Right lobe of liver (tissue), 6 donors: ENCODE results near the gene ANO2. TPM values are rescaled to one million over a fixed set of nuclear protein-coding genes. Genes with fewer than 3 reads are reported as not detected.
A peak's percentile ranks its signal among the peaks of the same experiment; 100 is the strongest.

Source experiments
- ATAC-seq, 4 donors: fragments of 200-7000 bp; cut with Tn5 transposase; one replicate each; pipeline ENCODE4 v1.9.1; 2020; ENCODE audit warnings: mild to moderate bottlenecking in 4 of 4, moderate library complexity in 4 of 4
- DNase-seq, 3 donors: peaks; one replicate each; pipeline ENCODE4 v3.0.0-alpha.2; 2020
- H3K27ac ChIP-seq, 3 donors: fragments of 200-600 bp; one replicate each; pipeline ENCODE4 v1.8.0; 2022
- H3K27me3 ChIP-seq, 2 donors: fragments of 200-600 bp; one replicate each; pipeline ENCODE4 v1.8.0; 2022
- H3K36me3 ChIP-seq, 4 donors: fragments of 200-600 bp; sonication (generic) in 1 of 4; one replicate each; pipeline versions ENCODE4 v1.5.1 to v1.8.0; 2017 to 2022; ENCODE audit warnings: control low read depth in 1 of 4
- H3K4me1 ChIP-seq, 4 donors: fragments of 200-600 bp; sonication (generic) in 1 of 4; one replicate each; pipeline versions ENCODE4 v1.5.1 to v1.8.0; 2017 to 2022; ENCODE audit warnings: control low read depth in 1 of 4
- H3K4me3 ChIP-seq, 3 donors: fragments of 200-600 bp; one replicate each; pipeline ENCODE4 v1.8.0; 2022
- H3K9me3 ChIP-seq, 4 donors: fragments of 200-600 bp; sonication (generic) in 1 of 4; one replicate each; pipeline versions ENCODE4 v1.5.1 to v1.8.0; 2017 to 2022; ENCODE audit warnings: control low read depth in 1 of 4
- POLR2A ChIP-seq: fragments of 450-650 bp; IDR thresholded peaks from one replicate; pipeline ENCODE4 v1.6.1; 2017; ENCODE audit warnings: antibody characterized with exemption, mild to moderate bottlenecking
- WGBS: methylation state at CpG from one replicate; pipeline ENCODE4 v1.1.6; 2018; ENCODE audit warnings: low coverage, low lambda C conversion rate; ENCODE audit not compliant: insufficient coverage; ENCODE audit errors: missing lambda C conversion rate; 5-methylcytosine and 5-hydroxymethylcytosine counted together
- intact Hi-C, 2 donors: fragments of 100-400 bp; cut with DNase I; formaldehyde crosslinking; loops; one replicate each; pipeline versions ENCODE4 v1.11.2 to v1.14.1; 2022
- total RNA-seq, 6 experiments: library from RNA; depleted of rRNA in 2 of 6; stranded (reverse); fragments of >200 nt in 2 of 6; fragmentation: NEBNext Ultra II Directional in 3 of 6; extraction: Animal tissue kit (Norgen Biotek cat#: 25700) in 3 of 6; gene quantifications; one replicate each; pipeline versions ENCODE4 v1.1.0 to v1.2.4, GENCODE V29; 2016 to 2023
- TF ChIP-seq, protein P1 (sequence below), 4 donors: fragments of 200-600 bp in 3 of 4; fragments of 450-650 bp in 1 of 4; IDR thresholded peaks; one replicate each; pipeline versions ENCODE4 v1.5.1 to v1.8.0; 2016 to 2022; ENCODE audit warnings: antibody characterized with exemption in 4 of 4, mild to moderate bottlenecking in 2 of 4
- donor health status: DM: no; HTN: yes; CAD: no.
- donor health status: DM: no; HTN: no; CAD: no.
- donor health status: DM: no; HTN: no; CAD: no.
- donor health status: DM: no; HTN: yes; CAD: no.
- donor health status: DM: no; HTN: yes; CAD: no.

Gene ANO2
- total RNA-seq, 6 experiments from 2014 or later = 0.06 to 0.89 (median 0.32) TPM; not detected in 1

DNA sequence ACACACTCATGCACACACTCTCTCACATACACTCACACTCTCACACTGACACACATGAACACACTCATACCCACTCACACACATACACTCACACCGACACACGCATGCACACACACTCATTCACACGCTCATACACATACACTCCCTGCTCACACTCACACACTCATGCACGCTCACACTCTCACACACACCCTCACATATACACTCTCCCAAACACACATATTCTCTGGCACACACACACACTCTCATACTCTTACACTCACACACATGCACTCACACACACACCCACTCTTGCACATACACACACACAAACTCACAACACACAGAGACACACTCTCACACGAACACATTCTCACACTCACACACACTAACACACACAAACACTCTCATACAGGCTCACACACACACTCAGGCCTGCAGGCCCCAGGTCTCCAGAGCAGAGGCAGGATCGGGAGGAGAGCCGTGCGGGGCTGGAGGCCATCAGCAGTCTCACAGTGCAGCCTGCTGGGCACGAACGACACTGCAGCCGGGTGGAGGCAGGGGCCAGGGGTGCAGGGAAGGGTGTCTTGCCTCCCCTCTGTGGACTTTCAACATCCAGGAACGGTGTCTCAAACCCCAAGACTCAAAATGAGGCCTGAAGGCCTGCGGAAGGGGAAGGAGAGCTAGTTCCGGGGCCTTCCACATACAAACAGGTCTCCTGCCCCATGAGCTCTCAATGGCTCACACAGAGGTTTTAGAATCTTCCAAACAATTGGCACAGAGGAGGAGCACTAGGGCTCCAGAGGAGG lies 148.7 kb downstream of the ANO2 start:
- Histone ChIP-seq H3K36me3 (no peaks in the 10 kb centered on the region), H3K27ac (no peak overlapping the region), H3K9me3 (no peaks in the 10 kb centered on the region), H3K4me1 (no peaks in the 10 kb centered on the region), H3K4me3 (no peak overlapping the region), H3K27me3 (no peaks in the 10 kb centered on the region)
- TF ChIP-seq, protein P1, sequence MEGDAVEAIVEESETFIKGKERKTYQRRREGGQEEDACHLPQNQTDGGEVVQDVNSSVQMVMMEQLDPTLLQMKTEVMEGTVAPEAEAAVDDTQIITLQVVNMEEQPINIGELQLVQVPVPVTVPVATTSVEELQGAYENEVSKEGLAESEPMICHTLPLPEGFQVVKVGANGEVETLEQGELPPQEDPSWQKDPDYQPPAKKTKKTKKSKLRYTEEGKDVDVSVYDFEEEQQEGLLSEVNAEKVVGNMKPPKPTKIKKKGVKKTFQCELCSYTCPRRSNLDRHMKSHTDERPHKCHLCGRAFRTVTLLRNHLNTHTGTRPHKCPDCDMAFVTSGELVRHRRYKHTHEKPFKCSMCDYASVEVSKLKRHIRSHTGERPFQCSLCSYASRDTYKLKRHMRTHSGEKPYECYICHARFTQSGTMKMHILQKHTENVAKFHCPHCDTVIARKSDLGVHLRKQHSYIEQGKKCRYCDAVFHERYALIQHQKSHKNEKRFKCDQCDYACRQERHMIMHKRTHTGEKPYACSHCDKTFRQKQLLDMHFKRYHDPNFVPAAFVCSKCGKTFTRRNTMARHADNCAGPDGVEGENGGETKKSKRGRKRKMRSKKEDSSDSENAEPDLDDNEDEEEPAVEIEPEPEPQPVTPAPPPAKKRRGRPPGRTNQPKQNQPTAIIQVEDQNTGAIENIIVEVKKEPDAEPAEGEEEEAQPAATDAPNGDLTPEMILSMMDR (IDR thresholded peaks at IDR 0.05) = peak; percentile 31 to 48 (median 38)
- no peak for TF ChIP-seq POLR2A
- ATAC-seq = peak; percentile 49 to 57 (median 52)
- WGBS = 47% methylated on average over 10 of the region's 14 CpGs
- no peak for DNase-seq
- intact Hi-C loops = no loop called here

- Histone ChIP-seq H3K4me3 (no peak overlapping the region), H3K27me3 (no peaks in the 10 kb centered on the region), H3K36me3 (no peaks in the 10 kb centered on the region), H3K27ac (no peak overlapping the region), H3K9me3 (no peaks in the 10 kb centered on the region), H3K4me1 (no peaks in the 10 kb centered on the region)
- intact Hi-C loops = no loop called here
- 34% methylated on average over 4 of the region's 4 CpGs for WGBS
- DNase-seq (no peak), ATAC-seq (peak in 1 of 4 donors; percentile 59)
- no peak for TF ChIP-seq POLR2A
These were observed 150.9 kb downstream of the ANO2 start for GRCh38 chr12:5794156-5794555.

- Histone ChIP-seq H3K9me3 (no peaks in the 10 kb centered on the region), H3K36me3 (no peaks in the 10 kb centered on the region), H3K27me3 (no peaks in the 10 kb centered on the region), H3K27ac (no peak overlapping the region), H3K4me3 (no peak overlapping the region), H3K4me1 (no peaks in the 10 kb centered on the region)
- TF ChIP-seq, protein P1 (IDR thresholded peaks at IDR 0.05) = no peak
- TF ChIP-seq POLR2A = no peak
- WGBS = 72% methylated on average over 5 of the region's 5 CpGs
- DNase-seq = no peak
- intact Hi-C loops = no loop called here
- ATAC-seq = no peak
These were observed 152.7 kb downstream of the ANO2 start for GRCh38 chr12:5792343-5792742.

DNA sequence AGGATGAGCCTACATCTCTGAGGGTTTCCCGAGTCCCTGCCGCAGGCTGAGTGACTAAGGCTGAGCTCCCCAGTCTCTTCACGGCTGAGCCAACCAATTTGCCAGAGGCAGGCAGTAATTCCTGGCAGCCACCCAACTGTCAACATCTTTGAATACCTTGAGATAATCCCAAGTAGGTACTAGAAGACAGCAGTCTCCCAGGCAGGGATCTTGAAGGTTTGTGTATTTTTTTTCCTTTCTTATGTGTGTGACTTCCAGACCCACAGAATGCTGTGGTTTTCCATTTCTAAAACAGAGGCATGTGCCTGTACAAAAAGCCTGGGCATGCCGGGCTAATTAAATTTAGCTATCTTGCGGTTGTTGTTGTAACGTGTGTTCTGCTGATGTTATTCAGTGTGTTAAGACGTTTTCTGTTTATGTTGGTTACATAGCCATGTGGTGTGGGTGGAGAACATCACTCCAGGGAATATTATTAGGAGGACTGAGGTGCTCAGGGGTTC lies 155.5 kb downstream of the ANO2 start:
- WGBS = 59% methylated on average over 7 of the region's 7 CpGs
- Histone ChIP-seq H3K36me3 (no peaks in the 10 kb centered on the region), H3K27me3 (no peaks in the 10 kb centered on the region), H3K27ac (no peak overlapping the region), H3K4me3 (no peak overlapping the region), H3K9me3 (no peaks in the 10 kb centered on the region), H3K4me1 (no peaks in the 10 kb centered on the region)
- no peak for TF ChIP-seq POLR2A
- TF ChIP-seq, protein P1 (IDR thresholded peaks at IDR 0.05) = no peak
- intact Hi-C loops = no loop called here
- DNase-seq = no peak
- ATAC-seq = no peak

DNA sequence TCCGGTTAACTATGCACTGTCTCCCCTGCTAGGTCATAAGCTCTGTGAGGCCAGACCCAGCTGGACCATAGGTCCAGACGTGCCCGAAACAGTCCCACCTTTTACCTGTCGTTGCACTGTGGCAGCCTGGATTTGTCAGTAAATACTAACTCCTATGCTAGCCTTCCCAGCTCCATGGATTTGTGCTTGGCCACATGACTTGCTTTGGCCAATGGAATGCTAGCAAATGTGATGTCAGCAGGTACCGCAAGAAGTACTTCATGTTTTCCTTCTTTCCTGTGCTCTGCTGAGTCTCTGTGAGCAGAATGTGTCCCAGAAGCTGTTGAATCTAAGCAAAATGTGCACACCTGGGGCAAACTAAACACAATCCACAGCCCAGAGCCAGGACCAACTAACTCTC lies 157.2 kb downstream of the ANO2 start:
- no peak for ATAC-seq
- Histone ChIP-seq H3K9me3 (no peaks in the 10 kb centered on the region), H3K27me3 (no peaks in the 10 kb centered on the region), H3K4me3 (no peak overlapping the region), H3K36me3 (no peaks in the 10 kb centered on the region), H3K27ac (no peak overlapping the region), H3K4me1 (no peaks in the 10 kb centered on the region)
- DNase-seq = no peak
- intact Hi-C loops = no loop called here
- 87% methylated on average over 4 of the region's 5 CpGs for WGBS
- TF ChIP-seq, protein P1 (IDR thresholded peaks at IDR 0.05) = no peak
- TF ChIP-seq POLR2A = no peak
